KMS-11 (cell line): ENCODE data around the gene PLEKHD1.

Experiments
- H2AFZ ChIP-seq: fragments of 200-600 bp; sonication (generic); 2 replicates; pipeline ENCODE4 v1.6.1; 2016; ENCODE audit warnings: antibody characterized with exemption, mixed run types, low read depth
- H3K27ac ChIP-seq: fragments of 200-600 bp; sonication (generic); 2 replicates; pipeline ENCODE4 v1.6.1; 2016; ENCODE audit warnings: mild to moderate bottlenecking, mixed run types
- H3K27me3 ChIP-seq: fragments of 200-600 bp; sonication (generic); 2 replicates; pipeline ENCODE4 v1.6.1; 2017; ENCODE audit warnings: mild to moderate bottlenecking, low read depth, mixed run types, moderate library complexity; ENCODE audit not compliant: insufficient read depth
- H3K36me3 ChIP-seq: fragments of 200-600 bp; sonication (generic); 2 replicates; pipeline ENCODE4 v1.6.1; 2017; ENCODE audit warnings: mild to moderate bottlenecking, mixed run types; ENCODE audit not compliant: insufficient read depth
- H3K4me1 ChIP-seq: fragments of 200-600 bp; sonication (generic); 2 replicates; pipeline ENCODE4 v1.6.1; 2016; ENCODE audit warnings: mild to moderate bottlenecking, low read depth, mixed run types; ENCODE audit not compliant: poor library complexity, severe bottlenecking
- H3K4me2 ChIP-seq: fragments of 200-600 bp; sonication (generic); 2 replicates; pipeline ENCODE4 v1.7.0; 2016; ENCODE audit warnings: mild to moderate bottlenecking, mixed run types
- H3K4me3 ChIP-seq: fragments of 200-600 bp; sonication (generic); IDR thresholded peaks from 2 replicates; pipeline ENCODE4 v1.6.1; 2017; ENCODE audit warnings: low read depth, low read length, mixed read lengths; ENCODE audit not compliant: insufficient read depth
- H3K79me2 ChIP-seq: fragments of 200-600 bp; sonication (generic); 2 replicates; pipeline ENCODE4 v1.6.1; 2016; ENCODE audit warnings: low read depth, mixed run types; ENCODE audit not compliant: insufficient read depth
- H3K9ac ChIP-seq: fragments of 200-600 bp; sonication (generic); 2 replicates; pipeline ENCODE4 v1.6.1; 2016; ENCODE audit warnings: mild to moderate bottlenecking, mixed run types
- H4K20me1 ChIP-seq: fragments of 200-600 bp; sonication (generic); 2 replicates; pipeline ENCODE4 v1.6.1; 2016; ENCODE audit warnings: mild to moderate bottlenecking, mixed run types; ENCODE audit not compliant: insufficient read depth
- CTCF ChIP-seq: fragments of 200-600 bp; sonication (generic); conservative IDR thresholded peaks from 2 replicates; pipeline ENCODE4 v1.6.1; 2017; ENCODE audit warnings: low read depth, mild to moderate bottlenecking, antibody characterized with exemption, low read length, moderate library complexity, mixed read lengths

The PLEKHD1 gene

GRCh38 chr14:69484444-69485314, at the start of gene PLEKHD1:
PLEKHD1 (plus strand) TSS chr14:69484728; CDS start chr14:69484966, 238 bp downstream.
- Histone ChIP-seq H3K4me2 (no peak within 1 kb of the TSS), H3K4me3 (no peak within 1 kb of the TSS), H3K27ac (no peak within 1 kb of the TSS), H2AFZ (no peak within 1 kb of the TSS), H3K9ac (no peak within 1 kb of the TSS), H3K79me2 (no peaks in the 10 kb centered on the region), H3K4me1 (peaks cover 17% of the 10 kb centered on the region), H4K20me1 (no peaks in the 10 kb centered on the region), H3K27me3 (no peaks in the 10 kb centered on the region), H3K36me3 (no peaks in the 10 kb centered on the region)
- no peak for TF ChIP-seq CTCF

DNA sequence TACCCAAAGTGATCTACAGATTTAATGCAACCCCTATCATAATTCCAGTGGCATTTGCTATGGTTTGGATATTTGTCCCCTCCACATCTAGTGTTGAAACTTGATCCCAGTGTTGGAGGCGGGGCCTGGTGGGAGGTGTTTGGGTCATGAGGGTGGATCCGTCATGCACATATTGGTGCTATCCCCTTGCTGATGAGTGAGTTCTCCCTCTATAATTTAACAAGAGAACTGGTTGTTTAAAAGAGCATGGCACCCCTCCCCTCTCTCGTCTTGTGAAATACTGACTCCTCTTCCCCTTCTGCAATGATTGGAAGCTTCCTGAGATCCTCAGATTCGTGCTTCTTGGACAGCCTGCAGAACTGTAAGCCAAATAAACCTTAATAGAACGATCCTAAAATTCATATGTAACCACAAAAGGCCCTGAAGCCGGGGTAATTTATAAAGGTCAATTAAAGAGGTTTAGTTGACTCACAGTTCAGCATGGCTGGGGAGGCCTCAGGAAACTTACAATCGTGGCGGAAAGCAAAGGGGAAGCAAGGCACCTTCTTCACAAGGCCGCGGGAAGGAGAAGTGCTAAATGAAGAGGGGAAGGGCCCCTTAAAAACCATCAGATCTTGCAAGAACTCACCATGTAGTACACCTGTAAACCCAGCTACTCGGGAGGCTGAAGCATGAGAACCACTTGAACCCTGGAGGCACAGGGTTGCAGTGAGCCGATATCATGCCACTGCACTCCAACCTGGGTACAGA, 44.8 kb upstream of the PLEKHD1 start:
- no peak overlapping the region for H3K9ac ChIP-seq
- H3K79me2 ChIP-seq, result no peaks in the 10 kb centered on the region
- H3K27me3 ChIP-seq, result no peaks in the 10 kb centered on the region
- H3K4me3 ChIP-seq, result no peak overlapping the region
- TF ChIP-seq CTCF, result no peak
- H3K4me1 ChIP-seq, result peaks cover 15% of the 10 kb centered on the region
- H3K4me2 ChIP-seq, result no peak overlapping the region
- H2AFZ ChIP-seq, result no peak overlapping the region
- H3K36me3 ChIP-seq, result no peaks in the 10 kb centered on the region
- no peak overlapping the region for H3K27ac ChIP-seq
- no peaks in the 10 kb centered on the region for H4K20me1 ChIP-seq

- no peak overlapping the region for H3K4me2 ChIP-seq
- H3K79me2 ChIP-seq, result no peaks in the 10 kb centered on the region
- H3K27me3 ChIP-seq, result no peaks in the 10 kb centered on the region
- H4K20me1 ChIP-seq, result no peaks in the 10 kb centered on the region
- no peak overlapping the region for H3K27ac ChIP-seq
- no peak overlapping the region for H3K9ac ChIP-seq
- TF ChIP-seq CTCF, result no peak
- H3K4me1 ChIP-seq, result peaks cover 15% of the 10 kb centered on the region
- no peak overlapping the region for H3K4me3 ChIP-seq
- no peak overlapping the region for H2AFZ ChIP-seq
- no peaks in the 10 kb centered on the region for H3K36me3 ChIP-seq
Measured at GRCh38 chr14:69441948-69442347, 42.6 kb upstream of the PLEKHD1 start.

DNA sequence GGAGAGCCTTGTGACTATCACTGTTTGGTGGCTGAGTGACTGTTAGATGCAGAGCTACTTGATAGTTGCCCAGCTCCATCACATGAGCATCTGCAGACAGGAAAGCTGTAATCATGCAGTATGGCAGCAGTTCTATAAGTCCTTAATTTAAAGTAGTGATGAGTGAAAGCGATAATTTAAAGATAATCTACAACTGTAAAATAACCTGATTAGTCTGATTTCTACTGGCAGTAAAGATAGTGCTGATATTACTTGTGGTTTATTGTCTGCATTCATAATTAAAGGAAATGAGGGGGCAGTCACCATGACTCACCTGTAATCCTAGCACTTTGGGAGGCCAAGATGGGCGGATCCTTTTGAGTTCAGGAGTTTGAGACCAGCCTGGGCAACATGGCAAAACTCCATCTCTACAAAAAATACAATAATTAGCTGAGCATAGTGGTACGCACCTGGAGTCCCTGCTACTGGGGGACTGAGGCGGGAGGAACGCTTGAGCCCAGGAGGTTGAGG, 41.2 kb upstream of the PLEKHD1 start:
- H3K36me3 ChIP-seq, result no peaks in the 10 kb centered on the region
- no peak overlapping the region for H3K4me2 ChIP-seq
- H3K79me2 ChIP-seq, result no peaks in the 10 kb centered on the region
- H2AFZ ChIP-seq, result no peak overlapping the region
- no peaks in the 10 kb centered on the region for H4K20me1 ChIP-seq
- H3K4me1 ChIP-seq, result peaks cover 15% of the 10 kb centered on the region
- no peaks in the 10 kb centered on the region for H3K27me3 ChIP-seq
- no peak for TF ChIP-seq CTCF
- no peak overlapping the region for H3K9ac ChIP-seq
- H3K27ac ChIP-seq, result no peak overlapping the region
- H3K4me3 ChIP-seq, result no peak overlapping the region
